NT2/D1 (cell line): Measurements from ENCODE around the gene ZNHIT2.
"Not testable (repeated sequence)": the region's sequence is repeated elsewhere in the genome, so short reads cannot be mapped to it uniquely, and the experiment has no call there.

Source experiments
- DNase-seq: peaks from one replicate; pipeline ENCODE4 v3.0.0-alpha.2; 2011; ENCODE audit warnings: low read depth, low spot score
- H3K27me3 ChIP-seq: 2 replicates; pipeline ENCODE4 v1.6.0; 2011; ENCODE audit warnings: mild to moderate bottlenecking; ENCODE audit not compliant: insufficient read length, insufficient read depth
- H3K36me3 ChIP-seq: 2 replicates; pipeline ENCODE4 v1.6.1; 2011; ENCODE audit warnings: mild to moderate bottlenecking, low read length, mixed read lengths; ENCODE audit not compliant: insufficient read depth, insufficient read length
- H3K4me1 ChIP-seq: 2 replicates; pipeline ENCODE4 v1.5.1; 2011; ENCODE audit not compliant: insufficient read depth, insufficient read length
- H3K4me3 ChIP-seq: 2 replicates; pipeline ENCODE4 v1.5.1; 2011; ENCODE audit warnings: low read depth; ENCODE audit not compliant: insufficient read length
- H3K9ac ChIP-seq: 2 replicates; pipeline ENCODE4 v1.6.0; 2011; ENCODE audit warnings: low read depth; ENCODE audit not compliant: insufficient read length
- H3K9me3 ChIP-seq: 2 replicates; pipeline ENCODE4 v1.5.1; 2011; ENCODE audit warnings: mild to moderate bottlenecking, low read length; ENCODE audit not compliant: insufficient read depth
- SUZ12 ChIP-seq: IDR thresholded peaks from 2 replicates; pipeline ENCODE4 v1.6.1; 2011; ENCODE audit not compliant: insufficient read length, insufficient read depth; ENCODE audit errors: extremely low read depth
- YY1 ChIP-seq: IDR thresholded peaks from 2 replicates; pipeline ENCODE4 v1.6.1; 2011; ENCODE audit not compliant: insufficient read length, insufficient read depth
- ZNF274 ChIP-seq: IDR thresholded peaks from 2 replicates; pipeline ENCODE4 v1.6.1; 2011; ENCODE audit warnings: mild to moderate bottlenecking, low read depth, low read length

ZNHIT2 gene

DNA sequence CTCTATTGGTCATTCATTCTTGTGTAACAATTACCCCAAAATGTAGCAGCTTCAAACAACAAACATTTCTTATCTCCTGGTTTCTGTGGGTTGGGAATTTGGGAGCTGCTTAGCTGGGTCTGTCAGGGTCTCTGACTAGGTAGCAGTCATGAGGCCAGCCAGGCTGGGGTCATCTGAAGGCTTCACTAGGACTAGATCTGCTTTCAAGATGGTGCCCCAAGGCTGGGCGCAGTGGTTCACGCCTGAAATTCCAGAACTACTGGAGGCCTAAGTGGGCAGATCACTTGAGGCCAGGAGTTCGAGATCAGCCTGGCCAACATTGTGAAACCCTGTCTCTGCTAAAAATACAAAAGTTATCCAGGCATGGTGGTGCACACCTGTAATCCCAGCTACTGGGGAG is 39.4 kb upstream of the ZNHIT2 start:
- Histone ChIP-seq H3K9me3 (no peaks in the 10 kb centered on the region), H3K4me1 (no peaks in the 10 kb centered on the region), H3K27me3 (no peaks in the 10 kb centered on the region), H3K9ac (no peak overlapping the region), H3K36me3 (no peaks in the 10 kb centered on the region), H3K4me3 (no peak overlapping the region)
- TF ChIP-seq SUZ12, result no peak
- no peak for DNase-seq

DNA sequence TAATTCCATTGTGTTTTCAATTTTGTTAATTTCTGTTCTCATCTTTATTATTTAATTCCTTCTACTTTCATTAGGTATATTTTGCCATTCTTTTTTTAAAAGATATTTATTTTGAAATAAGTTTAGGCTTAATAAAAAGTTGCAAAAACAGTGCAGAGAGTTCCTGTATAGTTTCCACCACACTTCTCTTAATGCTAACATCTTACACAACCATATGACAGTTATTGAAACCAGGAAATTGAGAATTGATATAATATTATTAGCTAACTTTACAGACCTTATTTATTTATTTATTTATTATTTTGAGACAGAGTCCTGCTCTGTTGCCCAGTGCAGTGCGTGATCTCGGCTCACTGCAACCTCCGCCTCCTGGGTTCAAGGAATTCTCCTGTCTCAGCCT is 38.8 kb upstream of the ZNHIT2 start:
- H3K27me3 ChIP-seq, result no peaks in the 10 kb centered on the region
- no peak overlapping the region for H3K9ac ChIP-seq
- H3K36me3 ChIP-seq, result no peaks in the 10 kb centered on the region
- H3K4me1 ChIP-seq, result no peaks in the 10 kb centered on the region
- H3K9me3 ChIP-seq, result no peaks in the 10 kb centered on the region
- H3K4me3 ChIP-seq, result no peak overlapping the region
- DNase-seq, result no peak
- no peak for TF ChIP-seq ZNF274
- TF ChIP-seq SUZ12, result no peak
- no peak for TF ChIP-seq YY1

DNA sequence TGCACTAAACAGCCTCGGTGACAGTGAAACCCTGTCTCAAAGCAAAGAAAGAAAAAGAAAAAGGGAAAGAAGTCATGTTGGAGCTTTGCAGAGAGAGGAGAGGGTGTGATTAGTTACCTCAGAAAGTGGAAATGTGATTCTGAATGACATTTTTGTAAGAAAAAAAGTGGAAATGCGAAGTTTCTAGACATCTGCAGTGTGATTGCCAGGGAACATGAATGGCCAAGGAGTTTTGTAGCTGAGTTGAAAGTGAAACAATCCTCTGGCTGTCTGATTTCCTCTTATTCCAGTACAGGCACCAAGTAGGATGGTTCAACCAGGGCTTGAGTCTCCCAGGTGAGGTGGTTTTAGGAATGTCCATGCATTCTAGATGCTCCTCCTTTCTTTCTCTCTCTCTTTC is 34.6 kb upstream of the ZNHIT2 start:
- TF ChIP-seq YY1, result no peak
- TF ChIP-seq ZNF274, result no peak
- no peak for TF ChIP-seq SUZ12
- Histone ChIP-seq H3K4me3 (no peak overlapping the region), H3K36me3 (no peaks in the 10 kb centered on the region), H3K9ac (no peak overlapping the region), H3K4me1 (peaks cover 7% of the 10 kb centered on the region), H3K27me3 (no peaks in the 10 kb centered on the region), H3K9me3 (peaks cover 9% of the 10 kb centered on the region; the same call in 1 of the 2 replicates)
- DNase-seq, result no peak

DNA sequence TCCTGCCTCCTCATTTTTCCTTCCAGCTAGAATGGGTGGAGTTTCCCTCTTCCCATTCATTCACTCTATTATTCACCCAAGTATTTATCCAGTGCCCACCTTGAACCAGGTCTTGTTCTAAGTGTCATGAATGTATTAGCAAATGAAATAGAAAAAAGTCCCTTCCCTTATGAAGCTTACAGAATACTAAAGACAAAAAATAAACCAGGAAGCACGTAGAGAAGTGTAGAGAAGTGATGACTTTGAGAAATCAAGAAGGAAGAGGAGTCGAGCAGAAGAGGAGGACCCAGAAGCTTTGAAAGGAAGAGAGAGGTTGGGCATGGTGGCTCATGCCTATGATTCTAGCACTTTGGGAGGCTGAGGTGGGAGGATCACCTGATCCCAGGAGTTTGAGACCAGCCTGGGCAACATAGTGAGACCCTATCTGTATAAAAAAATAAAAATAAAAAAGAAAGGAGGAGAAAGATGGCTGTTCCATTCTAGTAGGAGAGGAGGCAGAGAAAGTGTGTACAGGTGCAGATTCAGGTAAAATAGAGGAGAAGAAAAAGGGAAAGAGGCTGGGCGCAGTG is 33.9 kb upstream of the ZNHIT2 start:
- no peak for DNase-seq
- TF ChIP-seq SUZ12 (no peak), YY1 (no peak), ZNF274 (no peak)
- H3K9ac ChIP-seq, result no peak overlapping the region
- peaks cover 7% of the 10 kb centered on the region for H3K4me1 ChIP-seq
- no peaks in the 10 kb centered on the region for H3K36me3 ChIP-seq
- H3K9me3 ChIP-seq, result peaks cover 16% of the 10 kb centered on the region
- H3K4me3 ChIP-seq, result no peak overlapping the region
- H3K27me3 ChIP-seq, result no peaks in the 10 kb centered on the region

DNA sequence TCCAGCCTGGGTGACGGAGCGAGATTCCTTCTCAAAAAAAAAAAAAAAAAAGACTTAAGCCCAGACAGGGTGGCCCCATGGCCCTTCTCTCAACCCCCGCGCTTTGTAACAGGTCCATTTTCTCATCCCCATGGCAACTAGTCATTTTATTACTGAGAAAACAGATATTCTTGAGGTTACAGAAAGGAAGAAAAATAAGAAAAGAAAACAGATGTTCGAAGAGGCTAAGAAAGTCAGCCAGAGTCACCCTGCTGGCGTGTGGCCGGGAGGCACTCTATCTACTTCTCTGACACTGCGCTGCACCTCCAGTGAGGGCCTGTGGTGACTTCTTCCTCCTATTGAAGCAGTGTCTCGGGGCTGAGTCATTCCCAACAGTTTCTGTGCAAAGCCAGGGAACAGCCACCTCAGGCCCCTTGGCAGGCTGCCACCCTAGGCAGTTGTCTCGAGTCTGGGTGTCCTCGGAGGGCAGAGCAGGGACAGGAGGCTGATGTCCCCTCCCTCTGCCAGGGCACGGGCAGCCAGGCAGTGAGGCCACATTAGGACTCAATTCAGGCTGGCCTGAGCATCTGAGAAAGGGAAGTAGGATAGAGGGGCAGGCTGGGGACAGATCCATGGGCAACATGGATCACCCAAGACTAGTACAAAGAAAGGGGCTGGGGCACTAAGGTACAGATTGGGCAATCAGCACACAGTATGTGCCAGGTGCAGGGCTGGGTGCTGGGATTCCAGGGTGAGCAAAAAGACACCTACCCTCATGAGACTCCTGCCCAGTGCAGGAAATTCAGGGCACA is 33.2 kb upstream of the ZNHIT2 start:
- no peak for TF ChIP-seq ZNF274
- no peak for DNase-seq
- no peak overlapping the region for H3K9ac ChIP-seq
- H3K4me1 ChIP-seq, result peaks cover 7% of the 10 kb centered on the region
- H3K36me3 ChIP-seq, result no peaks in the 10 kb centered on the region
- peaks cover 19% of the 10 kb centered on the region for H3K9me3 ChIP-seq
- H3K27me3 ChIP-seq, result no peaks in the 10 kb centered on the region
- no peak overlapping the region for H3K4me3 ChIP-seq

DNA sequence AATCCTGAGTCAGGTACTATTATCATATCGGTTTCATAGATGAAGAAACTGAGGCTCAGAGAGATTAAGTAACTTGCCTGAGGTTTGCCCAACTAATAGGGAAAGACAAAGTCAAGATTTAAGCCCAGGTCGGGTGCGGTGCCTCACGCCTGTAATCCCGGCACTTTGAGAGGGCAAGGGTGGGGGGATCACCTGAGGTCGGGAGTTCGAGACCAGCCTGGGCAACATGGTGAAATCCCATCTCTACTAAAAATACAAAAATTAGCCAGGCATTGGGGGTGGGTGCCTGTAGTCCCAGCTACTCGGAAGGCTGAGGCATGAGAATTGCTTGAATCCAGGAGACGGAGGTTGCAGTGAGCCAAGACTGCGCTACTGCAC is 32.6 kb upstream of the ZNHIT2 start:
- not testable (repeated sequence) for H3K4me3 ChIP-seq, DNase-seq, H3K36me3 ChIP-seq, H3K4me1 ChIP-seq, H3K9ac ChIP-seq, H3K27me3 ChIP-seq
- peaks cover 19% of the 10 kb centered on the region for H3K9me3 ChIP-seq

DNA sequence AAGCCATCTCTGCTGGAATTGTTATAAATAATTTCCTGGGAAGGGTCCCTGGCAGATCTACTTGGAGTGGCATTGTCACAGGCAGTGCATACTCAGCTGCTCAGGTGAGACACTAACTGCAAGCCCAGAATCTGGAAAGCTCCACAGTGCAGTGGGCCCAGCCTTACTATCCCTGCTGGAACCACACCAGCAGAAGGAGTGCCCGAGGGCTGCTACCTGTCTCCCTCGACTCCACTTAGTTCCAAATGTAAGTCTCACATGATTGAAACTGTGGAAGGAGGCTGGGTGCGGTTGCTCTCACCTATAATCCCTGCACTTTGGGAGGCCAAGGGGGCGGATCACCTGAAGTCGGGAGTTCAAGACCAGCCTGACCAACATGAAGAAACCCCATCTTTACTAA is 31.2 kb upstream of the ZNHIT2 start:
- TF ChIP-seq YY1, result no peak
- no peak for TF ChIP-seq SUZ12
- TF ChIP-seq ZNF274, result no peak
- no peak for DNase-seq
- Histone ChIP-seq H3K27me3 (no peaks in the 10 kb centered on the region), H3K36me3 (no peaks in the 10 kb centered on the region), H3K4me1 (peaks cover 7% of the 10 kb centered on the region), H3K4me3 (no peak overlapping the region), H3K9ac (no peak overlapping the region), H3K9me3 (peaks cover 19% of the 10 kb centered on the region)
